ENCODE results near the gene PGD. TPM values are rescaled to one million over a fixed set of nuclear protein-coding genes. Genes with fewer than 3 reads are reported as not detected.

The PGD gene
- polyA plus RNA-seq, 1 donor (not counting 4 experiments of a cell fraction or from before 2014, with no cell fraction given): 104 TPM

DNA sequence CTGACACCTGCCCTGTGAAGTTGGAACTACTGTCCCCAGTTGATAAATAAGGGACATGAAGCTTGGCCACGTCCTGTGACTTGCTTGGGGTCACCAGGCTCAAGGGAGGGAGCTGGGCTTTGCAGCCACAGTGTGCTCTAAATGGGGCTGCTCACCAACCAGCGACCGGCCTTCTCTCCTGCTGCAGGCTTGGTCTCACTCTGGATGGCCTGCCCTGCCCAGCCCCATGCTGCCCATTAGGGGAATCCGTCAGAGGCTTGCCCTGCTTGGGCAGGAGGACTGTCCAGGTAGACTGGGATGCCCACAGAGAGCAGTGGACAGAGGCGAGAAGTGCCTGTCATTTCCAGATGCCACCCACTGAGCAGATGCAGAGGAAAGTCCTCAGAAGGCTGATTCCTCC lies 30.1 kb downstream of the PGD start:
- no peaks in the 10 kb centered on the region for H3K9me1 ChIP-seq (ENCODE audit: control insufficient read depth, extremely low read depth, insufficient read depth, low read length)
- peaks cover 10% of the 10 kb centered on the region for H3K79me2 ChIP-seq (ENCODE audit: control insufficient read depth, insufficient read depth, low read length)
- H3K27me3 ChIP-seq (ENCODE audit: control insufficient read depth, extremely low read depth, insufficient read depth, low read length): no peaks in the 10 kb centered on the region
- H3K36me3 ChIP-seq (ENCODE audit: control insufficient read depth in 2 of 2, extremely low read depth in 1 of 2, insufficient read depth in 2 of 2, low read length in 2 of 2): no peaks in the 10 kb centered on the region
- TF ChIP-seq EZH2 (IDR thresholded peaks at IDR 0.05; ENCODE audit: low read length): no peak
- TF ChIP-seq, protein P1, sequence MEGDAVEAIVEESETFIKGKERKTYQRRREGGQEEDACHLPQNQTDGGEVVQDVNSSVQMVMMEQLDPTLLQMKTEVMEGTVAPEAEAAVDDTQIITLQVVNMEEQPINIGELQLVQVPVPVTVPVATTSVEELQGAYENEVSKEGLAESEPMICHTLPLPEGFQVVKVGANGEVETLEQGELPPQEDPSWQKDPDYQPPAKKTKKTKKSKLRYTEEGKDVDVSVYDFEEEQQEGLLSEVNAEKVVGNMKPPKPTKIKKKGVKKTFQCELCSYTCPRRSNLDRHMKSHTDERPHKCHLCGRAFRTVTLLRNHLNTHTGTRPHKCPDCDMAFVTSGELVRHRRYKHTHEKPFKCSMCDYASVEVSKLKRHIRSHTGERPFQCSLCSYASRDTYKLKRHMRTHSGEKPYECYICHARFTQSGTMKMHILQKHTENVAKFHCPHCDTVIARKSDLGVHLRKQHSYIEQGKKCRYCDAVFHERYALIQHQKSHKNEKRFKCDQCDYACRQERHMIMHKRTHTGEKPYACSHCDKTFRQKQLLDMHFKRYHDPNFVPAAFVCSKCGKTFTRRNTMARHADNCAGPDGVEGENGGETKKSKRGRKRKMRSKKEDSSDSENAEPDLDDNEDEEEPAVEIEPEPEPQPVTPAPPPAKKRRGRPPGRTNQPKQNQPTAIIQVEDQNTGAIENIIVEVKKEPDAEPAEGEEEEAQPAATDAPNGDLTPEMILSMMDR (optimal IDR thresholded peaks at IDR 0.05 in 1 of 3, IDR thresholded peaks at IDR 0.05 in 1 of 3, conservative IDR thresholded peaks at IDR 0.05 in 1 of 3; ENCODE audit: extremely low read depth in 1 of 3, insufficient read depth in 2 of 3, low read length in 3 of 3): no peak
- dilution Hi-C loops (cut with MboI; ENCODE audit: extremely low pct_ligation_motif_present, low sequenced_read_pairs): no loop called here
- FAIRE-seq: no peak
- H3K4me1 ChIP-seq (ENCODE audit: control insufficient read depth, extremely low read depth, insufficient read depth, low read length): peaks cover 12% of the 10 kb centered on the region
- no peak overlapping the region for H3K4me3 ChIP-seq (ENCODE audit: control insufficient read depth in 2 of 3, extremely low read depth in 1 of 3, insufficient read depth in 2 of 3, low read depth in 1 of 3, low read length in 3 of 3)
- no peak overlapping the region for H2AFZ ChIP-seq (ENCODE audit: control insufficient read depth, low read length)
- H3K27ac ChIP-seq (ENCODE audit: control insufficient read depth, insufficient read depth, low read length): no peak overlapping the region
- no peaks in the 10 kb centered on the region for H4K20me1 ChIP-seq (ENCODE audit: control insufficient read depth, extremely low read depth, insufficient read depth, low read length)
- H3K9me3 ChIP-seq (ENCODE audit: control insufficient read depth, low read depth, low read length): no peaks in the 10 kb centered on the region
- H3K9ac ChIP-seq (ENCODE audit: control insufficient read depth, extremely low read depth, insufficient read depth, low read length): no peak overlapping the region
- no peak for DNase-seq (ENCODE audit: low read depth, low spot score)
- H3K4me2 ChIP-seq (ENCODE audit: control insufficient read depth, extremely low read depth, insufficient read depth, low read depth, low read length): no peak overlapping the region

DNA sequence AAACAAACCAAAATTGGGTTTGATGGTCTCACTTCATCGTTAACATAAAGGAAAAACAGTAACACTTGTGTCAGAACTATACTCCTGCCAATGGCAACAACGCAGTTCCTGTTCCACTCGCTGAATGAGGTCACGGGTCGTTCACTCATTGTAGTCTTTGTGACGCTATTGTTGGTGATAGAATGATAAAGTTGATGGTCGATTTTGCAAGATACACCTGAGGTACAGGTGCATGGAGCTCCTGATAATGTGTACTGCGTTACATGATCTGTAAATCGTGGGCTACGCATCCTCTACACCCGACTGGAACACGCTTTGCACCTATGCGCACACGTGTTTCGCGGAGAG lies 31.0 kb downstream of the PGD start:
- Histone ChIP-seq H4K20me1 (ENCODE audit: control insufficient read depth, extremely low read depth, insufficient read depth, low read length) (no peaks in the 10 kb centered on the region), H3K9ac (ENCODE audit: control insufficient read depth, extremely low read depth, insufficient read depth, low read length) (peak overlapping the region; percentile 93), H3K4me1 (ENCODE audit: control insufficient read depth, extremely low read depth, insufficient read depth, low read length) (peaks cover 12% of the 10 kb centered on the region), H3K9me3 (ENCODE audit: control insufficient read depth, low read depth, low read length) (no peaks in the 10 kb centered on the region), H3K4me2 (ENCODE audit: control insufficient read depth, extremely low read depth, insufficient read depth, low read depth, low read length) (peak overlapping the region; percentile 99), H3K9me1 (ENCODE audit: control insufficient read depth, extremely low read depth, insufficient read depth, low read length) (no peaks in the 10 kb centered on the region), H3K79me2 (ENCODE audit: control insufficient read depth, insufficient read depth, low read length) (peaks cover 10% of the 10 kb centered on the region), H3K36me3 (ENCODE audit: control insufficient read depth in 2 of 2, extremely low read depth in 1 of 2, insufficient read depth in 2 of 2, low read length in 2 of 2) (no peaks in the 10 kb centered on the region), H3K4me3 (ENCODE audit: control insufficient read depth in 2 of 3, extremely low read depth in 1 of 3, insufficient read depth in 2 of 3, low read depth in 1 of 3, low read length in 3 of 3) (peak overlapping the region; percentile 72 to 90 (median 80)), H2AFZ (ENCODE audit: control insufficient read depth, low read length) (peak overlapping the region; percentile 99), H3K27ac (ENCODE audit: control insufficient read depth, insufficient read depth, low read length) (peak overlapping the region; percentile 79), H3K27me3 (ENCODE audit: control insufficient read depth, extremely low read depth, insufficient read depth, low read length) (no peaks in the 10 kb centered on the region)
- FAIRE-seq (no peak), DNase-seq (ENCODE audit: low read depth, low spot score) (no peak)
- dilution Hi-C loops (cut with MboI; ENCODE audit: extremely low pct_ligation_motif_present, low sequenced_read_pairs): no loop called here
- TF ChIP-seq EZH2 (IDR thresholded peaks at IDR 0.05; ENCODE audit: low read length): no peak
- TF ChIP-seq, protein P1 (optimal IDR thresholded peaks at IDR 0.05 in 1 of 3, IDR thresholded peaks at IDR 0.05 in 1 of 3, conservative IDR thresholded peaks at IDR 0.05 in 1 of 3; ENCODE audit: extremely low read depth in 1 of 3, insufficient read depth in 2 of 3, low read length in 3 of 3): no peak
